Fibroblast of the aortic adventitia (primary cell): ENCODE results near the gene LGSN. TPM values are rescaled to one million over a fixed set of nuclear protein-coding genes. Genes with fewer than 3 reads are reported as not detected.
"Not testable (repeated sequence)": the region's sequence is repeated elsewhere in the genome, so short reads cannot be mapped to it uniquely, and the experiment has no call there.

ENCODE experiments used
- DNase-seq: peaks from one replicate; pipeline ENCODE4 v3.0.0-alpha.2; 2010; ENCODE audit warnings: low read depth
- H3K4me3 ChIP-seq: 2 replicates; pipeline ENCODE4 v1.5.1; 2011; ENCODE audit warnings: low read depth, mild to moderate bottlenecking, control low read depth, low read length, moderate library complexity
- CTCF ChIP-seq: IDR thresholded peaks from 2 replicates; pipeline ENCODE4 v1.5.1; 2011; ENCODE audit warnings: mild to moderate bottlenecking, low read length, control low read depth, inconsistent platforms; ENCODE audit not compliant: insufficient read depth
- total RNA-seq: library from RNA; depleted of rRNA; stranded (reverse); fragments of >200 nt; gene quantifications from 2 replicates; pipeline ENCODE4 v1.2.3, GENCODE V29; 2012; ENCODE audit warnings: low replicate concordance

Gene LGSN
- total RNA-seq, 1 donor, result not detected

- no peak for TF ChIP-seq CTCF
- H3K4me3 ChIP-seq, result no peak overlapping the region
- DNase-seq, result no peak
These were observed 69.8 kb downstream of the LGSN start for GRCh38 chr6:63249875-63250482.

GRCh38 chr6:63246581-63246980, 73.2 kb downstream of the LGSN start:
- no peak overlapping the region for H3K4me3 ChIP-seq
- DNase-seq, result no peak
- TF ChIP-seq CTCF, result no peak

GRCh38 chr6:63245909-63246308, 73.9 kb downstream of the LGSN start:
- no peak for TF ChIP-seq CTCF
- DNase-seq, result no peak
- no peak overlapping the region for H3K4me3 ChIP-seq

GRCh38 chr6:63245420-63245819, 74.4 kb downstream of the LGSN start:
- H3K4me3 ChIP-seq, result no peak overlapping the region
- no peak for TF ChIP-seq CTCF
- DNase-seq, result no peak

- no peak for DNase-seq
- H3K4me3 ChIP-seq, result no peak overlapping the region
- TF ChIP-seq CTCF, result no peak
These were observed 83.4 kb downstream of the LGSN start for GRCh38 chr6:63236398-63236817.

GRCh38 chr6:63230511-63230910, 89.3 kb downstream of the LGSN start:
- not testable (repeated sequence) for H3K4me3 ChIP-seq, DNase-seq

- not testable (repeated sequence) for DNase-seq, H3K4me3 ChIP-seq
These were observed 89.8 kb downstream of the LGSN start for GRCh38 chr6:63230027-63230426.

GRCh38 chr6:63227928-63228894, 91.6 kb downstream of the LGSN start:
- H3K4me3 ChIP-seq, DNase-seq: not testable (repeated sequence)

GRCh38 chr6:63225987-63226386, 93.8 kb downstream of the LGSN start:
- DNase-seq, H3K4me3 ChIP-seq: not testable (repeated sequence)
